Right forelimb (tissue), 1 donor: ENCODE data around the gene BAIAP2L2.
A peak's percentile ranks its signal among the peaks of the same experiment; 100 is the strongest.
"Not testable (repeated sequence)": the region's sequence is repeated elsewhere in the genome, so short reads cannot be mapped to it uniquely, and the experiment has no call there.

Source experiments
- DNase-seq: peaks from one replicate; pipeline ENCODE4 v3.0.0-alpha.2; 2018

BAIAP2L2 gene

DNA sequence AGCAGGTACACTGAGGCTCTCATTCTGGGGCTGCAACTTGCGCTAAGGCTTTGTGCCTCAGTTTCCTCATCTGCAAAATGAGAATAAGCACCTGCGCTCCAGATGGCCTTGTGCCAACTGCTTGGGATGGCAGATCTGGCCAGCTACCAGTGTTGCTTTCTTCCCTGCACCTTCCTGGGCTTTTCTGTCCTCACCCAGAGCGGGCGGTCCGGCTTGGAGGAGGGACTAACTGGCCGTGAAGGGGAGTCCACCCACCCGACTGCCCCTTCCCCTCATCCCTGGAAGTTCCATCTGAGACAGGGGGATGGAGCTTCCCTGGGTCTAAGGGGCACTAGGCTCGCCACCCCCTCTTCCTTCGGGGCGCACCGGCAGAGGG is 30.0 kb downstream of the BAIAP2L2 start:
- no peak for DNase-seq

GRCh38 chr22:38079804-38080203 is 30.7 kb downstream of the BAIAP2L2 start:
- no peak for DNase-seq

GRCh38 chr22:38079208-38079607 is 31.3 kb downstream of the BAIAP2L2 start:
- DNase-seq: not testable (repeated sequence)

DNA sequence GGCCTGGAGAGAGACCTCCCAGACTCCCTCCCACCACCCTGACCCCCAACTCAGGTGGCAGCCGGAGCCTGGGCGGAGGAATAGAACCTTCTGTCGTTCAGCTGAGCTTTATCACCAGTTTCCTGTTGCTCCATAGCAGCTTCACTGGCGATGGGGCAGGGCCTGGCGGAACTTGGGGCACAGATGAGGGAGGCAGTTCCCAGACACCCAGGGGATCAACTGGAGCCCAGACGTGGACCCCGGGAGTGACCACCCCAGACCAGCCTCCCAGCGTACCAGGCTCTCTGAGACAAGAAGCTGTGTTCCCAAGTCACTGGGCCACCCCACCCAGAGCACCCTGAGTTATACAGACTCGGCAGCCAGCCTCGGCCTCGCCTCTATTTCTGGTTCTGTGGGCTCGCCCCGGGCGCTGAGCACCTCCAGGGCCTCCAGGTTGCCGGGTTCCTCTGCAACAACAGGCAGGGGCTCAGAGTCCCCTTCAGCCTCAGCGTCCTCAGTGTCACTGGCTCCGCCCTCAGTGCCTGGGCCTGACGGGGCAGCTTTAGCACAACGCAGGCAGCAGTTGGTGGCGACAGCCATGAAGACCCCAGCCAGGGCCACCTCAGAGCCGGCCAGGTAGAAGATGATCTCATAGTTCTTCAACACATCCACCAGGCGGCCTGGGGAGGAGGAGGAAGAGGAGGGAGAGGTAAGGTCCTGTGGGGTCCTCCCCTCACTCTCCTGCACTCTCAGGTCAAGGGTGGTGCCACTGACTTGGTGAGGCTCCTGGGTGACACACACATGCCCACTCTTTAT is 32.2 kb downstream of the BAIAP2L2 start:
- no peak for DNase-seq

- no peak for DNase-seq
Measured at GRCh38 chr22:38077595-38077994, 32.9 kb downstream of the BAIAP2L2 start.

- no peak for DNase-seq
Measured at GRCh38 chr22:38077096-38077495, 33.4 kb downstream of the BAIAP2L2 start.

DNA sequence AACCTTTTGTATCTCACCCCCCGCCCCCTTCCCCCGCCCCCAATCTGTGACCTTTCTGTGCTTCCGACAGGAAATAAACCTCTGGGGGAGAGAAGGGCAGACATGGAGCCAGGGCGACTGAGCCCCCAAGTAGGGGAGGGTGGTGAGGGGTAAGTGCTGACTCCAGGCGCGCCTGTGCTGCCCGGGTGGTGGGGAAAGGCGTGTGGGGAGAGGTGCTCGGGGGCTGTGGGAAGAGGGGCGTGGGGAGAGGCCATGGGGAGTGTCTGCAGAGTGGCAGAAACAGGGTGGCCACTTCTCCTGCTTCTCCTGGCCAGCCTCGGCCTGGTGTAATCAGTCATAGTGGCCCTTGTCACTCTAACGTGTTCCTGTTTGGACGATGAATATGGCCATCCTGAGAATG is 34.5 kb downstream of the BAIAP2L2 start:
- DNase-seq: no peak

DNA sequence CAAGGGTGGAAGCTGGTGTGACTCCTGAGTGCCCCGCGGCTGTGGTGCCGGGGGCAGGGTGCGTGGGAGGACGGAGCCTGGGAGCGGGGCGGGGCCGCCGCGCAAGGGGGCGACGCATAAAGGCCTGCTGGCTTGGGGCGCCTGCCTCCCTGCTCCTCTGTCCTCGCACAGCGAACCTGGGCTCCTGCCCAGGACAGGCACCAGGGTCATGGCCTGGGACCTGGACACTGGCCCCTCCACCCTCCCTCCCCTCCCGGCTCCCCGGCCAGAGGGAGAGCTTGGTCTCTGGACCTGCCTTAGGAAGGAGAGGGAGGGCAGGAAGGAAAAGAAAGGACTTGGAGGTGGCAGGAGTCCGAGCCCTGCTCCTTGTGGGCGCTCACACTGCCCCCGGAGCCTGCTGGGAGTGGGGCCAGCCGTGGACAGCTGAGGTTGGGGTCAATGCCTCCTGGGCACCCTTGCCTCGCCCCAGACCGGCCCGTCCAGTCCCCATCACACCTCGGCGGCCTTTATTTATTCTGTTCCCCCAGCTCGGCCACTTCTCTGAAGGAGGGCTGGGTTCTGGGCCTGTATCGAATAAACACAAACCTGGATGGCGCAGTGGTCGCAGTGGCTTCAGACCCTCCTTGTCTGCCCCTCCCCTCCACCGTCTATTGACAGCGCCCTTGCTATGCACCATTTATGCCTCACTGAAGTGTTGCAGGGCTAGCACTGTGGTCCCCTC is 35.2 kb downstream of the BAIAP2L2 start:
- no peak for DNase-seq

GRCh38 chr22:38074181-38075104 is 36.0 kb downstream of the BAIAP2L2 start:
- no peak for DNase-seq

GRCh38 chr22:38073150-38074130 is 37.0 kb downstream of the BAIAP2L2 start:
- DNase-seq: no peak

DNA sequence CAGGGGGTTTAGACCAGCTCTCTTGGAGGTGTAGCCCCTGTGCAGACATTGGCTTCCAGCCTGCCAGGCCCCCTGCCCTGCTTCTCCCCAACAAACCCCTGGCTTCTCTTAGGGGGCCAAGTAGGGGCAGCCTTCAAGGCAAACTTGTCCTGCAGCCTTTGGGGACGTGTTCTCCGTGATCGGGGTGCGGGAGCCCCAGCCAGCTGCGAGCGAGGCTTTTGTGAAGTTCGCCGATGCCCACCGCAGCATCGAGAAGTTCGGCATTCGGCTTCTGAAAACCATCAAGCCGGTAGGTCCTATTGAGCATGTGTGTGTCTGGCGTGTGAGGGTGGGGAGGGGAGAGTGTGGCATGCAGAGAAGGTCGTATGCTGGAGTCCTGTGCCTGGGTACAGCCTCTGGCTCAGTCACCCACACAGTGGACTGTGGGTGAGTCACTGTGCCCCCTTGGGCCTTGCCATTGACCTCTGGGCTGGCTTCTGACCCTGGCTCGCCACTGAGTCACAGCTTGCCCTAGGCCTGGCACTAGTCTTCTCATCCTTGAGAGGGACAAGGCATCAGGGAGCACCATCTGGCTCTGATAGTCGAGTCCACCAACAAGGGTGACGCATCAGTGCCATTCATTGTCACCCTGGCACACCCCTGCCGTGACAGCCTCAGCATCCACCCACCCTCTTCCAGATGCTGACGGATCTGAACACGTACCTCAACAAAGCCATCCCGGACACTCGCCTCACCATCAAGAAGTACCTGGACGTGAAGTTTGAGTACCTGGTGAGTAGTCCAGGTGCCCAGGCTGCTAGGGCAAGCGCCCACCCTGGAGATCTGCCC is 37.9 kb downstream of the BAIAP2L2 start:
- no peak for DNase-seq

DNA sequence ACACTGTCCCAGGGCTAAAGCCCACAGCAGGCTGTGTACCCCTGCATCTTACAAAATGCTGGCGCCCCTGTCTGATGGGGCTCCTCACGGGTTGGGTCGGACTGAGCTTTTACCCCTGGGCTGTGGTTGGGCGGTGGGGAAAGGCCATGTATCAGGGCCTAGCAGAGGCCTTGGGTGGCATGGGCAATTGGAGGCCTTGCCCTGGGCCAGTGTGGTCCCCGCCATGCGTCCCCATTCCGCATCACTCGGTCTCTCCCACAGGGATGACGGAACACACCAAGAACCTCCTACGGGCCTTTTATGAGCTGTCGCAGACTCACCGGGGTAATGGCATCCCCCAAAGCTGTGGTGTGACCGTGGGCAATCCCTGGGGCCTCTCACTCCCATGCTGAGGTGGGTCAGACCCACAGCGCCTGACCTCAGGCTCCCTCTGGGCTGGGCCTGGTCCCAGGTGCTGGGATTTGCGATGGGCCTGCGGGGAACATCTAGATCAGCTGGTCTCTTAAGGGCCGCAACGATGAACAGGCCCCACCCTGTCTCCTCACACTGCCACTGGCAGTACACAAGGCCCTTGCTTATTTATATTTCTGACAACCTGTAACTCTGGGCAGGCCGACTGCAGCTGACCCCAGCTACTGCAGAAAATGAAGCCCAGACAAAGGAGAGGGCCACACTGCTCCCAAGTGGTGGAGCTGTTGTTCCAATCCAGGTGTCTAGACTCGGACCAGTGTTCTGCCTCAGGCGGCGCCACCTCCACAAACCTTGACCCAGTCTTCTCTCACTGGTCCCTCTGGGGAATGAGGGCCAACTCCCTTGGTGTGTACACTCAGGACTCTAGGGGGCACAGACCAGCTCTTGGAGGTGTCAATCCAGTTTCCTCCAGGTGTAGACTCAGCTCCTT is 38.8 kb downstream of the BAIAP2L2 start:
- no peak for DNase-seq

DNA sequence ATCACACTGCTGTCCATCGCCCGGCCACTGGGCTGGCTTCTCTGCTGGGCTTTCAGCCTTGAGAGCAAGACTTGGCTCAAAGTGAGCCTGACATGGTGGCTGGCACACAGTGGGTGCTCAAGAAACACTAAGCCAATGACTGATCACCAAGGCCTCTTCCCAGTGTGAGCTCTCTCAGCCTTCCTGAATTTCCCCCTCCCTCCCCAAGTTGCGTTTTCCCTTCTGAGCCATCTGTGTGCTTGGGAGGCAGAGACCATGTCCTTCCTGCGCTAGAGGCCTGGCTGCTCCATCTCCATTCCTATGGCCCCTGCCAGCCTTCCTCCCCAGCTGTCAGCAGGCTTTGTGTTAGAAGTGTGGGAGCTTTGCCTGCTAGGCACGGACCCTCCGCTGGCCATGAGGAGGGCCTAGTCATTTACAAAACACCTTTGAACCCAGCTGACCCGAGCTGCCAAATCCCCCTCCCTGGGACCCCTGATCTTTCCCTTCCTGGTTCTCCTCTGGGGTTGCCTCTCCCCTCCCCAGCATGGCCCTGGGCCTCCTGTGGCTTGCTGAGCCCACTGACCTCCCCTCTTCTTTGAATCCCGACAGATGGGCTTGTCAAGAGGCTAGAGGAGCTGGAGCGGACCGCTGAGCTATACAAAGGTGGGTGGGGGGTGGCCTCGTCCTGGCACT is 40.1 kb downstream of the BAIAP2L2 start:
- no peak for DNase-seq

GRCh38 chr22:38069372-38070249 is 40.9 kb downstream of the BAIAP2L2 start:
- DNase-seq: peak; percentile 75

DNA sequence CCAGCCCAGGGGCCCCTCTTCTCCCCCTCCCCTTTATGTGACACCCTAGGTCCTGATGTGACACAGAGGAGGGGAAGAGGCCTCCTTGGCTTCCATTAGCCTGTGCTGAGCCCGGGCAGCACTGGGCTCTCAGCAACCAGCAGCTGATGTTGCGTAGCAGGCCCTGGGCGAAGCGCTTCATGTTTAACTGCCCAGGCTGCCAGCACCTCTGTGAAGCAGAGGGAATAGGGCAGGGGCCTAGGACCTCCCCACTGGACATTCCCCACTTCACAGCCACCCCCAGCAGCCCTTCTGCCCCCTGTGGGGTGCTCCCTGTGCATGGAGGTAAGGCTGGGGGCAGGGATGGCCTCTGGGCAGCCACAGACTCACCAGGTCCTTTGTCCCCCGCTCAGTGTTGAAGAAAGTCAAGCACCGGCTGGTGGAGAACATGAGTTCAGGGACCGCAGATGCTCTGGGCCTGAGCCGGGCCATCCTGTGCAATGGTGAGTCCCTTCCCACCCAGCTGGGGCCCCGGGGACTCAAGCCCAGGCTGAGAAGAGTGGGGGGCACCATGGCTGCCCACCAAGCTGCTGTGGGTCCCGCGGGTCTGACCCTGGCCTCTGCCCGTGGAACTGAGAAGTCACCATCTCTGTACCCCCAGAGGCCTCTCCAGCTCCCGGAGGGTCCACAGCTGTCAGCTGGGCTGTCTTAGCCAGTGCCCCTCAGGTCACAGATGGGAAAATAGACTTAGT is 41.7 kb downstream of the BAIAP2L2 start:
- no peak for DNase-seq

DNA sequence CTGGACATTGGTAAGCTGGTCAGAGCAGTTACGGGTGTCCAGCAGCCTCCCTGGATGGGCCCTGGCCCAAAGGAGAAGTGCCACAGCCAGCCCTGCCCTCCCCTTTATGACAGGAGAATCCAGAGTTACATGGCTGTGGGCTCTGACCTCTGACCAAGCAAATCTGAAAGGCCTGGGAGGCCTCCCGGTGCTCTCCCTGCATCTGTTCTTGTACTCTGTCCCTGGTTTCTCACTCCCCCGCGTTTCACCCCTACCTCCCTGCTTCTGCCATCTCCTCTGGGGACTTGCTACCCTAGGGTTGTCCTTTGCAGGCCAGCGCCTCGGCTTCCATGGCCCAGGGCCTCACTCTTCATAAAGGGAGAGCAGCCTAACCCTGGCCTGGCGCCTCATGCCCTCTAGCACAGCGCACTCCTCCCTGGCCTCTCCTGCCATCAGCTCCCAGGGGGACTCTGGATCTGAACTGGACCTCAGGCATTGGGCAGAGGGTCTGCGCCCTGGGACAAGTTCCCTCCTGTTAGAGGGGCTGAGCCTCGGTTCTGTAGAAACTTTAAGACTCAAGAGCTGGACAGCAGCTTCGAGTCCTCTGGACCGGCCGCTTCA is 42.6 kb downstream of the BAIAP2L2 start:
- DNase-seq: no peak

- no peak for DNase-seq
Measured at GRCh38 chr22:38067028-38067415, 43.5 kb downstream of the BAIAP2L2 start.
